ENCODE data around the gene ARRDC4.

Gene ARRDC4

GRCh38 chr15:98000249-98001203 lies 40.0 kb downstream of the ARRDC4 start:
- DNase-seq, result no peak

- no peak for DNase-seq
Measured at GRCh38 chr15:98001663-98002194, 41.2 kb downstream of the ARRDC4 start.

- no peak for DNase-seq
Measured at GRCh38 chr15:98002419-98002818, 41.9 kb downstream of the ARRDC4 start.

GRCh38 chr15:98002866-98003265 lies 42.4 kb downstream of the ARRDC4 start:
- DNase-seq, result no peak

- DNase-seq, result no peak
Measured at GRCh38 chr15:98003518-98003917, 43.0 kb downstream of the ARRDC4 start.

GRCh38 chr15:98003996-98004395 lies 43.5 kb downstream of the ARRDC4 start:
- DNase-seq, result no peak

- DNase-seq, result no peak
Measured at GRCh38 chr15:98005659-98006058, 45.2 kb downstream of the ARRDC4 start.

- no peak for DNase-seq
Measured at GRCh38 chr15:98009169-98009568, 48.7 kb downstream of the ARRDC4 start.

- DNase-seq, result no peak
Measured at GRCh38 chr15:98009971-98010370, 49.5 kb downstream of the ARRDC4 start.

GRCh38 chr15:98012354-98012753 lies 51.9 kb downstream of the ARRDC4 start:
- DNase-seq, result no peak

GRCh38 chr15:98013631-98014030 lies 53.1 kb downstream of the ARRDC4 start:
- DNase-seq, result no peak

- DNase-seq, result no peak
Measured at GRCh38 chr15:98017150-98017964, 56.9 kb downstream of the ARRDC4 start.

GRCh38 chr15:98018761-98019351 lies 58.4 kb downstream of the ARRDC4 start:
- no peak for DNase-seq
